ENCODE results near the gene MYMX. TPM values are rescaled to one million over a fixed set of nuclear protein-coding genes. Genes with fewer than 3 reads are reported as not detected.

Gene MYMX
- total and polyA plus RNA-seq, 4 donors, result 0.21 TPM; not detected in 3

GRCh38 chr6:44260011-44260410, 43.3 kb downstream of the MYMX start:
- H3K4me3 ChIP-seq, result no peak overlapping the region
- no peaks in the 10 kb centered on the region for H3K9me3 ChIP-seq (ENCODE audit: control insufficient read depth in 4 of 4, insufficient read depth in 3 of 4, low read length in 3 of 4)
- H3K9ac ChIP-seq (ENCODE audit: insufficient read depth in 1 of 2, low read length in 2 of 2), result no peak overlapping the region
- ATAC-seq (ENCODE audit: insufficient read depth, low FRiP score) (no peak), DNase-seq (no peak)
- peaks cover 0 to 22% (median 12%) of the 10 kb centered on the region in 4 donors for H3K36me3 ChIP-seq (ENCODE audit: control insufficient read depth in 4 of 4, insufficient read depth in 4 of 4, low read length in 4 of 4)
- peaks cover 6 to 45% (median 17%) of the 10 kb centered on the region in 5 donors for H3K4me1 ChIP-seq (ENCODE audit: control insufficient read depth in 5 of 5, insufficient read depth in 5 of 5, low read length in 5 of 5)
- H3K27ac ChIP-seq (ENCODE audit: low read depth in 1 of 2, low read length in 1 of 2), result no peak overlapping the region
- TF ChIP-seq CTCF (IDR thresholded peaks at IDR 0.05; ENCODE audit: control extremely low read depth, extremely low read depth), result no peak
- no peaks in the 10 kb centered on the region for H3K27me3 ChIP-seq (ENCODE audit: control insufficient read depth in 3 of 3, insufficient read depth in 3 of 3, low read length in 2 of 3)
- WGBS, 2 donors, result 92 to 97% methylated on average over 8 of the region's 8 CpGs

- no peak overlapping the region for H3K9ac ChIP-seq (ENCODE audit: insufficient read depth in 1 of 2, low read length in 2 of 2)
- WGBS, 2 donors, result 96 to 97% methylated on average over 6 of the region's 6 CpGs
- no peak overlapping the region for H3K4me3 ChIP-seq
- DNase-seq, result no peak
- no peak overlapping the region for H3K27ac ChIP-seq (ENCODE audit: low read depth in 1 of 2, low read length in 1 of 2)
- H3K9me3 ChIP-seq (ENCODE audit: control insufficient read depth in 4 of 4, insufficient read depth in 3 of 4, low read length in 3 of 4), result no peaks in the 10 kb centered on the region
- peaks cover 0 to 18% (median 9%) of the 10 kb centered on the region in 4 donors for H3K36me3 ChIP-seq (ENCODE audit: control insufficient read depth in 4 of 4, insufficient read depth in 4 of 4, low read length in 4 of 4)
- ATAC-seq (ENCODE audit: insufficient read depth, low FRiP score), result no peak
- H3K27me3 ChIP-seq (ENCODE audit: control insufficient read depth in 3 of 3, insufficient read depth in 3 of 3, low read length in 2 of 3), result no peaks in the 10 kb centered on the region
- TF ChIP-seq CTCF (IDR thresholded peaks at IDR 0.05; ENCODE audit: control extremely low read depth, extremely low read depth), result no peak
- peaks cover 6 to 44% (median 17%) of the 10 kb centered on the region in 5 donors for H3K4me1 ChIP-seq (ENCODE audit: control insufficient read depth in 5 of 5, insufficient read depth in 5 of 5, low read length in 5 of 5)
Measured at GRCh38 chr6:44260451-44261297, 43.9 kb downstream of the MYMX start.

- no peak for ATAC-seq (ENCODE audit: insufficient read depth, low FRiP score)
- peaks cover 6 to 35% (median 17%) of the 10 kb centered on the region in 5 donors for H3K4me1 ChIP-seq (ENCODE audit: control insufficient read depth in 5 of 5, insufficient read depth in 5 of 5, low read length in 5 of 5)
- H3K27ac ChIP-seq (ENCODE audit: low read depth in 1 of 2, low read length in 1 of 2), result no peak overlapping the region
- 96 to 98% methylated on average over 8 of the region's 8 CpGs for WGBS, 2 donors
- H3K36me3 ChIP-seq (ENCODE audit: control insufficient read depth in 4 of 4, insufficient read depth in 4 of 4, low read length in 4 of 4), result peaks cover 0 to 17% (median 9%) of the 10 kb centered on the region in 4 donors
- H3K9me3 ChIP-seq (ENCODE audit: control insufficient read depth in 4 of 4, insufficient read depth in 3 of 4, low read length in 3 of 4), result no peaks in the 10 kb centered on the region
- no peak for TF ChIP-seq CTCF (IDR thresholded peaks at IDR 0.05; ENCODE audit: control extremely low read depth, extremely low read depth)
- no peaks in the 10 kb centered on the region for H3K27me3 ChIP-seq (ENCODE audit: control insufficient read depth in 3 of 3, insufficient read depth in 3 of 3, low read length in 2 of 3)
- H3K4me3 ChIP-seq, result no peak overlapping the region
- no peak for DNase-seq
- H3K9ac ChIP-seq (ENCODE audit: insufficient read depth in 1 of 2, low read length in 2 of 2), result no peak overlapping the region
Measured at GRCh38 chr6:44261581-44261980, 44.9 kb downstream of the MYMX start.
